GM19238 (cell line): ENCODE measurements around the gene C16orf54.
"Not testable (repeated sequence)": the region's sequence is repeated elsewhere in the genome, so short reads cannot be mapped to it uniquely, and the experiment has no call there.

Experiments
- DNase-seq: peaks from one replicate; pipeline ENCODE4 v3.0.0; 2011; ENCODE audit warnings: low spot score; ENCODE audit not compliant: insufficient read length

The C16orf54 gene

GRCh38 chr16:29709657-29710056 lies 36.1 kb downstream of the C16orf54 start:
- DNase-seq, result not testable (repeated sequence)

- DNase-seq, result no peak
Measured at GRCh38 chr16:29708917-29709600, 36.7 kb downstream of the C16orf54 start.

DNA sequence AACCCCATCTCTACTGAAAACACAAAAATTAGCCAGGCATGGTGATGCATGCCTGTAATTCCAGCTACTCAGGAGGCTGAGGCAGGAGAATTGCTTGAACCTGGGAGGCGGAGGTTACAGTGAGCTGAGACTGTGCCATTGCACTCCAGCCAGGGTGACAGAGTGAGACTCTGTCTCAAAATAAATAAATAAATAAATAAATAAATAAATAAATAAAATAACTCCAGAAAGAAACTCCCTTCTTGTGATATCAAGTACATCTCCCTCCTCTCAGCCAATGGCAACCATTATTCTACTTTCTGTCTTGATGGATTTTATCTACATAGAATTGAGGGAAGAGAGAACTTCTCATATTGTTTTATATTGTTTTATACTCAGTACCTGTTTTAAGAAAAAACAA lies 38.6 kb downstream of the C16orf54 start:
- DNase-seq, result not testable (repeated sequence)

GRCh38 chr16:29705030-29705429 lies 40.8 kb downstream of the C16orf54 start:
- no peak for DNase-seq

DNA sequence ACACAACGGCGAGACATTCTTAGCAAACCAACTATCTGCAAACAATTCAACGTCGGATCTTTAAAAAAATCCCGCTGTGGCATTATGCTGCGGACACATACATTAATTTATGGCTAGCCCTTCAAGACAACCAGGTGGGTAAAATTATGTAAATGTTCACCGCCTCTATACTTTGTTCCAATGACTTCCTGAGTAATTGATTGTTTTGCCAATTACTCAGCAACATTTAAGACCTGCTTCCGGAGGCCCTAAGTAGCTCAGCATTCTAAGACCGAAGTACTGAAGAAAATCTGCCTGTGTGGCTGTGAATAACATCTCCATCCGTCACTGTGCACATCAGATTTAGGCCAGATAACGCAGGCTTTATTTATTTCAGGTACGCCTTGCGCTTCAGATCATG lies 43.5 kb downstream of the C16orf54 start:
- no peak for DNase-seq

- no peak for DNase-seq
Measured at GRCh38 chr16:29701214-29701555, 44.6 kb downstream of the C16orf54 start.

DNA sequence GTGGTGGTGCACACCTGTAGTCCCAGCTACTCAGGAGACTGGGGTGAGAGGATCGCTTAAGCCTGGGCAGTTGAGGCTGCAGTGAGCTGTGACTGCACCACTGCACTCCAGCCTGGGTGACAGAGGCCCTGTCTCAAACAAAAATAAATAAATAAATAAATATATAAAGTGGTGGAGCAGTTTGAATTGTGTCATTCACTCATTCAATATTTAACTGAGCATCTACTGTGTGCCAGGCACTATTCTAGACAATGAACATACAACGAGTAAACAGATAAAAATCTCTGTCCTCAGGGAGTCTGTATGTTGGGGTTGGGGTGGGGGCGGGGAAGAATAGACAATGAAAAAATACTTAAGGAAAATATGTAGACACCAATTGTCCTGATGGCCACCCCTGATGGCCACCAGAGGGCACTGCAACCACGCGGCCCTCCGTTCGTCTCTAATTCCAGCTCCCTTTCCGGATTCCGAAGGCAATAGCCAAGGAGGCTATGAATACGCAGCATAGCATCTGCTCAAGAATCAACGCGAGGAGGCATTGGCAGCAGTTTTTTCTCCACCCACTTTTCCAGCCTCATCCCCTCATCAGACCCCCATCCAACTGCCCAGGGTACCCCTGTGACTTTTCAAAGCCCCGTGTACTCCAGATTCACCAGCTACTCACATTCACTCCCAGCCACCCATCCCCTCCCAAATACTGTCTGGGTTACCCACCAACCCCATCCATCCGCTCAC lies 45.4 kb downstream of the C16orf54 start:
- DNase-seq, result peak; percentile 63

- no peak for DNase-seq
Measured at GRCh38 chr16:29699324-29700219, 46.2 kb downstream of the C16orf54 start.

DNA sequence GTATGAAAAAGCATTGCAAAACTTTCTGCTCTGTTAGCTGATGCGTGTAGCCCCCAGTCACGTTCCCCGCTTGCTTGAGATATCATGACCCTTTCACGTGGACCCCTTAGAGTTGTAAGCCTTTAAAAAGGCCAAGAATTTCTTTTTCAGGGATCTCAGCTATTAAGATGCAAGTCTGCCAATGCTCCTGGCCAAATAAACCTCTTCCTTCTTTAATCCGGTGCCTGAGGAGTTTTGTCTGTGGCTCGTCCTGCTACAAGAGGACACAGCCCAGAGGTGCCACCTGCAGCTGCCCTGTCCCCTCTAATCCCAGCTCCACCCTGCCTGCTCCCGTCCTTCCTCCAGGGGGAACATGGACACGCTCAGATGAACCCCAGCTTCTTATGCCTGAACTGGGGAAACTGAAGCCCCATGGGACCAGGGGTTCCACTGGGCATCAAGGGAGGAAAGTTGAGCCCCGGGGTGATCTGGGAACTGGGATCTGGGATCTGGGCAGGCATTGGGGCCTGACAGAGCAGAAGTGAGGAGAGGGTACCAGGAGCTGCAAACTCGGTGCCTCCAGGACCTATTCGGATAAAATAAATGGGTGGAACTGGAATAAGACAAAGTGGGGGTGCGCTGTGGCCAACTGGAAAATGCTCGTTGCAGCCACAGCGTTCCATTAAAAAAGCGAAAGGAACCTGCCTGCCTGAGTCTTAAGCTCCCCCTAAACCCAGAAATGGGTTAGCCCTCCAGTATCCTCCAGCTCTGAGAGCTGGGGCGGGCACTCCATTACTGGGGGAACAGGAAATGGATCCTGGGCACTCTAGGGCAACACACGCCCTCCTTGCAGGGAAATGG lies 47.1 kb downstream of the C16orf54 start:
- DNase-seq, result no peak

- DNase-seq, result no peak
Measured at GRCh38 chr16:29698042-29698441, 47.7 kb downstream of the C16orf54 start.

DNA sequence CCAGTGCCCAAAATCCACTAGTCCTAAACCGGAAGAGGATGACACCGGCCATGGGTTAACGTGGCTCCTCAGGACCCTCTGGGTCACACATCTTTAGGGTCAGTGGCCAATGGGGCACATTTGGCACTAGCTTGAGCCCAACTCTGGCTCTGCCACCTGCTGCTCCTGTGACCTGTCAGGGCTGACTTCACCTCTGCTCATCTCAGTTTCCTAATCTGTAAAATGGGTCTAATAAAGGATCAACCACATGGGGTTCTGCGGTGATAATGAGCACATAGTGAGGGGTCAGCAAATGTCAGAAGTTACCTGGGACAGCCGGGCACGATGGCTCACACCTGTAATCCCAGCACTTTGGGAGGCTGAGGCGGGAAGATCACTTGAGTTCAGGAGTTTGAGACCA lies 48.4 kb downstream of the C16orf54 start:
- no peak for DNase-seq

DNA sequence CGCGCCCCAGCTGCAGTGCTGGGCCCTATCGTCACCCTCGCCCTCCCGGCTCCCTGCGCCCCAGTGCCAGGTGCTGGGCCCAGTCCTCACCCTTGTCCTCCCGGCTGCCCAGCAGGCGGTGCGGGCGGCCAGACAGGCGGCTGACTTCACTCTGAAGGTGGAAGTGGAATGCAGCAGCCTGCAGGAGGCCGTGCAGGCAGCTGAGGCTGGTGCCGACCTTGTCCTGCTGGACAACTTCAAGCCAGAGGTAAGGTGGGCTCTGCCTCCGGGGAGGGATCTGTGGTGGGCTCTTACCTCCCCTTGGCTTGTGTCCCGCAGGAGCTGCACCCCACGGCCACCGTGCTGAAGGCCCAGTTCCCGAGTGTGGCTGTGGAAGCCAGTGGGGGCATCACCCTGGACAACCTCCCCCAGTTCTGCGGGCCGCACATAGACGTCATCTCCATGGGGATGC lies 48.9 kb downstream of the C16orf54 start:
- no peak for DNase-seq

- not testable (repeated sequence) for DNase-seq
Measured at GRCh38 chr16:29695675-29696074, 50.1 kb downstream of the C16orf54 start.

DNA sequence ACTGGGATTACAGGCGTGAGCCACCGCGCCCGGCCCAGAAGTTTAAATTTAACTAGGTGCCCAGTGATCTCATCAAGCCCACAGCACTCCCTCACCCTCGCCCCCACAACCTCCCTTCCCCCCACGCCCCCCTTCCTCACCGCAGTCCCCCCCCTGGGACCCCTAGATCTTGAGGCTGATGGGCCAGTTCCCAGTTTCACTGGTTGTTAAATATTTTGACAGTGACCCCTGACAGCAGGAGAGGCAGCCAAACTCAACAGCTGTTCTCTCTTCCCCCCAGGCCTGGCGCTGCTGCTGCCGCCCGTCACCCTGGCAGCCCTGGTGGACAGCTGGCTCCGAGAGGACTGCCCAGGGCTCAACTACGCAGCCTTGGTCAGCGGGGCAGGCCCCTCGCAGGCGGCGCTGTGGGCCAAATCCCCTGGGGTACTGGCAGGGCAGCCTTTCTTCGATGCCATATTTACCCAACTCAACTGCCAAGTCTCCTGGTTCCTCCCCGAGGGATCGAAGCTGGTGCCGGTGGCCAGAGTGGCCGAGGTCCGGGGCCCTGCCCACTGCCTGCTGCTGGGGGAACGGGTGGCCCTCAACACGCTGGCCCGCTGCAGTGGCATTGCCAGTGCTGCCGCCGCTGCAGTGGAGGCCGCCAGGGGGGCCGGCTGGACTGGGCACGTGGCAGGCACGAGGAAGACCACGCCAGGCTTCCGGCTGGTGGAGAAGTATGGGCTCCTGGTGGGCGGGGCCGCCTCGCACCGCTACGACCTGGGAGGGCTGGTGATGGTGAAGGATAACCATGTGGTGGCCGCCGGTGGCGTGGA lies 51.2 kb downstream of the C16orf54 start:
- DNase-seq, result no peak

DNA sequence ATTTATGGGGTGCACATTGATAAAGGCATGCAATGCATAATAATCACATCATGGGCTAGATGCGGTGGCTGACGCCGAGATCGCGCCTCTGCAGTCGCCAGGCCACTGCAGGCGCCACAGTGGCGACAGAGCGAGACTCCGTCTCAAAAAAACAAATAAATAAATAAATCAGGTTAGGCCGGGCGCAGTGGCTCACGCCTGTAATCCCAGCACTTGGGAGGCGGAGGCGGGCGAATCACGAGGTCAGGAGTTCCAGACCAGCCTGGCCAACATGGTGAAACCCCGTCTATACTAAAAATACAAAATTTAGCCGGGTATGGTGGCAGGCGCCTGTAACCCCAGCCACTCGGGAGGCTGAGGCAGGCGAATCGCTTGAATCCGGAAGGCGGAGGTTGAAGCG lies 53.2 kb downstream of the C16orf54 start:
- not testable (repeated sequence) for DNase-seq
